Medulla oblongata (tissue), 1 donor: ENCODE data around the gene VSTM2B.

Source experiments
- DNase-seq: peaks from one replicate; pipeline ENCODE4 v3.0.0-alpha.2; 2015; ENCODE audit errors: extremely low spot score

The VSTM2B gene

DNA sequence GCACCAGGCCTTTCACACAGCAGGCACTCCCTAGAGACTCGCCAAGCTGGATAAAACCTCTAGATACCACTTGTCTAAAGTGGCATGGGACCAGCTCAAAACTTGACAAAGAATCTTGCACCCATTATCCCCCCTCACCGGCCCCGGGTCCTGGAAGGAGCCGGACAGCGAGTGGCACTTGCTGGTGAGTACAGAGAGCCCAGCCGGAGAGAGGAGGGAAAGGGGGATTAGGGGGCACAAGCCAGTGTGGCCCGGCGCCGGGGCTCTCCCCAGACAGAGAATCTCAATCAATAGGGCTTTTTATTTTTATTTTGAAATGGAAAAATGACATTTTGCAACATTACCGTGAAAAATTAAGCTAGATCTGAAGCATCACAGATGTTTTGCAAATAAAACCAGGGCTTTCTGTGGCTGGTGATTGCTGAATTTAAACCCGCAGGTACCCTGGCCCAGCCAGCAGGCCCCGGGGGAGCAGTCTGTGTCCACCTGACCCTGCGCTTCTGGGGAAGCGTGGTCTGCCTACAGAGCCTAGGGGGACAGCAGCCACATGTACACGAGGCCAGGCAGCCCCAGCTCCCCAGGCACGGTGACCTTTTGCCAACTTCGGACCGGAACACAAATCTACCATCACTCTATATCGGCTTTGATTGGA, 10.0 kb upstream of the VSTM2B start:
- no peak for DNase-seq

DNA sequence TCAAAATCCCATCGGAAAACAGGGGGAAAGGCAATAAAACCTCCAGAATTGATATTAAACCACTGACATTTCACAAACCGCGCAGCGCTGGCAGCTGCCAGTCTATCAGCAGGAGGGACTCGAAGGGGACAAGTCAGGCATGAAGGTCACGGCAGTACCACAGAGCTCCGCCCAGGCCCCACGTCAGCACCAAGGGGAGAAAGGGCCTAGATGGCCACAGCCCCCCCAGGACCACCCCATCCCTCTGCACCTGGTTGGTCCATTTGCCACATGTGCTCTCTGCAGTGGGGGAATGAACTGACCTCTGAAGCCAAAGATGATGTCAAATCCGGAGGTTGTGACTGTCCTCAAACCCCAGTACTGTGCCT, 9.5 kb upstream of the VSTM2B start:
- no peak for DNase-seq

DNA sequence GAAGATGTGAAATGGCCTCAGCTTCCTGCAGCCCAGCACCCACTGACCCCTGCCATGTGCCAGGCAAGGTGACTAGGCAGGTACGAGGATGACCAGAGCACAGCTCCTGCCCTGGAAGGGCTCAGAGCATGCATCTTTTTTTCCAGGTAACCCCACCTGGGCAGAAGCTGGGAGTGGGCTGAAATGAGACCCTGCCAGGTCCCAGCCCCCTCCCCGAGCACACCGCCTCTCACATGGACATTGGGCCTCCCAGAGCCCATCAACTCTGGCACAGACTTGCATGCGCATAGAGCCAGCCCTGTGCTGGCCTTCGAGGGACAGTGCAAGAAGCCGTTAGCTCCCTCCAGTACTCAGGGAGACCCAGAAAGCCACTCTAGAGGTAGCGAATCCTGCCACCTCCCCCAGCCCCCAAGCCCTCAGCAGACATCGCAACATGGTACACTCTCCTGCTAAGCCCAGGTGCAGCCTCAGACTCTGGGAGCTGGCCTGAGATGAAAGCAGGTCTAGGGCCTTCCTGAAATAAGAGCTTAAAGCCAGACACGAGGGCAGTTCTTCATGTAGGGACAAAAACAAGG, 8.9 kb upstream of the VSTM2B start:
- no peak for DNase-seq

DNA sequence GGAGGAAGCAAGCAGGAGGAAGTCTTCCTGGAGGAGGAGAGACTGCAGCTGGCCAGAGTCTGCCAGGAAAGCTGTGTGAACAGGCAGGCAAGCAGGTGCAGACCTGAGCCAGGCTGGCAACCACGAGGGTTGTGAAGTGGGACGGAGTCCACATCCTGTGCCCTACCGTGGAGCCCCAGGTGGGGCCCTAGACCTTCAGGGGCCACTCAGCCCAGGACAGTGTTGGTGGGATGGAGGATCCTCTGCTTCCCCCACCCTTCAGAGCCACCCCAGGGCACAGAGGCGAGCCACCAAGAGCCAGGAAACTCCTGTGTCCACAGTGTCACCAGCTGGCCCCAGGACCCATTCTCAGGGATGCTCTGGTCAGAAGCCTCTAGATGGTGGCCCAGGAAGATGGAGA, 8.4 kb upstream of the VSTM2B start:
- DNase-seq: no peak

DNA sequence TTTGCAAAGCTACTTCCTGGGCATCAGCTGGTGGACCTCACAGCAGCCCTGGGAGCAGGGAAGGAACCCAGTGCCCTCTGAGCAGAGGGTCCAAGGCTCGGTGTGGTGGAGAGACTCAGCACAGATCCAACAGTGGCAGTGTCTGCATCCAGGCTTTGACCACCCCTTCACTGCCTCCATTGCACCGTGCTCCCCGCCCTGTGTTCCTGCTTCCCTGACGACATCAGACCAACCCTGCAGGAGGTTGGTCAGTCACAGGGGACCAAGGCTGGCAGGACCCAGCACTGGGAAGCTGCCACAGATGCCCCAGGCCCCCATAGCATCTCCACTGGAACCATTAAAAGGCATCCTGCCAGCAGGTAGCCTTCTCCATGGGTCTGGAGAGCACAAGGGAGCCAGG, 7.8 kb upstream of the VSTM2B start:
- no peak for DNase-seq

DNA sequence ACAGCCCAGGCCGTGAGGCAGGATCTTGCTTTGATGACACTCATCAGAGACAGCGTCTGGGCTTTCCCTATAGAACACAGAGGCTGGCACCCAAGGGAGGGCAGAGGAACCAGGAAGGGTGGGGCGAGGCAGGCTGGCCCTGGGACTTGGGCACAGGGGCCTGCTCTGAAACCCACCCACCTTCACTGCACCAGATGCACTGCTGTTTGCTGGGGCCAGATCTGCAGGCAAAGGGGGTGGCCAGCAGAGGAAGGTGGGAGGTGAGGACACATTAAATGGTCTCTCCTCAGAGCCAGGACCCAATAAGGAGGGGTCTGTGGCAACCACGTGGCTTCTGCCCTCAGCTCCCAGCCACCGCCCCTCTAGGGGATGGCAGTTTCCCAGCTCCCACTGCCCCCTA, 6.6 kb upstream of the VSTM2B start:
- no peak for DNase-seq

DNA sequence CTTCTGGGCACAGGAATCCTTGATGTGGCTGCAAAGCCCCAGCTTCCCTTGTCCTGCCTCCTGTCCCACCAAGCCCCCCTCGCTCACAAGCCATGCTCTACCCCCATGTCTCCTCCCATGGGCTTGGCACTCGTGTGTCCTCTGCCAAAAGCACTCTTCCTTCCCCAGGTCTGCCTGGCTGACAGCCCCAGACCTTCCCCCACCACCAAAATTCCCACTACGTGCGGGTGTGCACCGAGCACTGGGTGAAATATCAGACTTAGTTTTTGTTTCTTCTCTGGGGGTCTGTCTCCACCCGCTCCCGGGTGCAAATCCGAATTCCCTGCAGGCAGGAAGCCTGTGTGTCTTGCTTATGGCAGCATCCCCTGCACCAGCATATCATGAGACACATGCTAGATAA, 5.9 kb upstream of the VSTM2B start:
- DNase-seq: no peak

DNA sequence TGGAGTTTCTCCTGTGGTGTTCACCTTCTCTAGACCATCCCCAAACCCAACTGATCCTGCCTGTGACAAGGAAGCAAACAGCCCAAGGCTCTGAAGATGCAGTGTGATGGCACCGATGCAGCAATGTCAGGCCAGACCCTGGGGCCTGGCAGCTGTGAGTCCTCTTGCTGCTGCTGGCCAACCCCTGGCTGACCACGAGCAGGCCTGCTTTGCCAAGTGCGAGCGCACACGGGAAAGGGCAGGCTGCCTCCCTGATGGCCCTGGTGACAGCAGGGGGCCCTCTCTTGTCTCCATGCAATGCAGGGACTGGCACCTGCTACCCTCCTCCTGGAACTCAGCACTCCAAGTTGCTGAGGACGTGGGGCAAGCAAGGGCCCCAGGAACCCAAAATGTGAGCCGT, 5.4 kb upstream of the VSTM2B start:
- DNase-seq: peak; percentile 49

DNA sequence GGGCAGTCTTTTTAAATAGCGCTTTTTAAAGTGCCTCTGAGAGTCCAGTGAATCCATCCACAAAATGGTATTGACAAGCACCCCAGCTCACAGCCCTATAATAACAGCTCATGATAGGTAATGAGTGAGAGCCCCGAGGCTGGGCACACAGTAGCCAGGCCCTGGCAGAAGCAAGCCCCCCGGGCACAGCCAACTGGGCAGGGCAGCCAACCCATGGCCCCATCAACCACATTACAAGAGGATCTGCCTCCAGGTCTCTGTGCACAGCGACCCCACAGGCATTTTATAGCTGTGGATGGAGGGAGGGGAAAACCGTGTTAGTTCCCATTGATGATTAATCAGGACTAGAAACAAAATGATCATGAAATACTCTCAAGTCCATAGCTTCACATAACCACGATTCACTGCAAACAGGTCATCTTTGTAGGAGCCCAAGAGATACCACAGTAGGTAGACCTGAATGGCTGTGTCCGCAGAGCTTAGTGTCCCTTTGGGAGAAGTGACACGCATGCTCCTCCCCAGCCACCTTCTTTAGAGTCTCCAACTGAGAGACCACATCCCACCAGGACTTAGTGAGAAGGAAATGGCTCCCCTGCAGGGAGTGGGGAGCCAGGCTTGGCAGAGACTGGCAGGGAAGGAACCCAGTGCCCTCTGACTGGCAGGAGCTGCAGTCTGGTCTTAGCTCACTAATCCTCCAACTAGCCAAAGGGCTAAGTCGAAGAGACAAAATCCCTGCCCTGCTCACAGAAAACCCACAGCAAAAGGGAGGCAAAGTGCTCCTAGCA, 4.3 kb upstream of the VSTM2B start:
- DNase-seq: no peak

DNA sequence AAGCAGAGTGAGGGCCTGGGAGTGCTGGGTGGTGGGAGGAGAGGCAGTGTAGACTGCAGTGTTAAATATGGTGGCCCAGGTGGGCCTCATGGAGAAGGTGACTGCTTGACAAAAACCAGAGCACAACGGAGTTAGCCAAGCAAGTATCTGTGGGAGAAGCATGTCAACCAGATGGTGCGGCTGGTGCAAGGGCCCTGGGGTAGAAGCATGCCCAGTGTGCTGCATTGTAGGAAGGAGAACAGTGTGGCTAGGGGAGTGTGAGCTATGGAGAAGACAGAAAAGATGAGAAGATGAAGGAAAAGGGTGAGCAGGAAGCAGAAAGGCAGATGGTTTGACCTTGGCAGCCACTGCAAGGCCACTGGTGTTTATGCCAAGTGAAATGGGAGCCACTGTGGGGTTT, 2.2 kb upstream of the VSTM2B start:
- DNase-seq: no peak

DNA sequence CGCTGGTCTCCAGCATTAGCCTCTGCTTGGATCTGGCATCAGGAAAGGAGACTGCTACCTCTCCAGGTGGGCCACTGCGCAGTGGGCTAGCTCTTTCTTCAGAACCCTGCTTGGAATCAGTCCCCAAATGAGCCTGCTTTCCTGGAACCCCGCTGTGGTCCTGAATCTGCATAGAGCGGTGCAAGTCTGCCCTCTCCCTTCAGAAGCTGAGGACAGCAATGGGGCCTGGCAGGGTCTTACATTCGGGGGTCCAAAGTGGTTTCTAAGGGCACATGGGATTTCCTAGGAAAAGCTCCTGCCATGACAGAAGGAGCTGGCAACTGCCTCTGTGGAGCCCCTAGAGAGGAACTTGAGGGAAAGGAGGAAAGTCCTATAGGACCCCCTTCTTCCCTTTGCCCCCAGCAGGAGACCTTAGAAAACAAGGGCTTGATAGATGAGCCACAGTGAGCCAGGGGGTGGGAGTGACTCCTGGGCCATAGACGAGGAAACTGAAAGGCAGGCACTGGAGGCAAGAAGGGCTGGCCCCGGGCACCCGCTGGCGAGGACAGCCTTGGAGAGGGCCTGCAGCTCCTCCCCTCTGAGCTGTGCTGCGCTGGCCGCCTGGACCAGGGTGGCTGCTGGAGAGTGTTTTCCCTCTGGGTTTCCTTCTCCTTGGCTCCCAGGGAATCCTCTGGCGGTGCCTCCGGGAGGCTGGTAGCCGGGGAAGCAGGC, 1.4 kb upstream of the VSTM2B start:
- DNase-seq: peak; percentile 73

DNA sequence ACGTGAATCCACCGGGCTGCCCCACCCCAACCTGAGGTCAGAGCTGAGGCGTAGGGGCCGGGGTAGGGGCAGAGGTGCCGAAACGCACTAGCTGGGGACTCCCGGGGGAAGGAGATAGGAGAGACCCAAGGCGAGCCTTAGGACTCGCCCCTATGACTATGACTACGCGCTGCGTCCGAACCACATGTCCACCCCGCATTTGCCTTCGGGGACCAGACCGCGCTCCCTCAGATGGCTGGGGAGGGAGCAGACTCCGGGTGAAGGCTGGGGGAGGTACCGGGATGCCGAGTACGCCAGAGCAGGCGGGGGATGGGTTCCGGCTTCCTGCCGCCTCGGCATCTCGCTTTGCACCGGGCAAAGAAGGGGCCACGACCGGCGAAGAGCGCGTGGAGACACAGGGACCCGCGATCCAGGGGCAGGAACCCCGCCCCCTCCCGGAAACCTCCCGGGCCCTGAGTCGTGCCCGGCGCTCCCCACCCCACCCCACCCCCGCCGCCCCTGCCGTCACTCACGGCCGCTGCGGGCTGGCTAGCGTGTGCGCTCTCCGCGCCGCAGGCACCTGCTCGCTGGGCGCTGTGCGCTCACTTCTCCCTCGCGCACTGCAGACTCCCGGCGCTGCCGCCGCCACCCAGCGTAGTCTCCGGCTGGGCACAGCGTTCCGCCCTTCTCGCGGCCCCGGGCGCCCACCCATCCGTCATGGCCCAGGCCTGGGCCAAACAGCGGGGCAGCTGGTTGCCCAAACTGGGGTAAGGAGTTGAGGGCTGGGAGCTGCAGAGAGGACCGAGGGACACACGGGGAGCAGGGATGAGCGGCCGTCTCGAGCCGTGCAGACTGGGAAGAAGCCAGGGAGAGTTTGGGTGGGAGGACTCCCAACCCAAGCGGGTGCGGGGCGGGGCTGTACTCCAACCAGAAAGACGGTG, 622 bp upstream of the VSTM2B start:
- DNase-seq: peak; percentile 41

DNA sequence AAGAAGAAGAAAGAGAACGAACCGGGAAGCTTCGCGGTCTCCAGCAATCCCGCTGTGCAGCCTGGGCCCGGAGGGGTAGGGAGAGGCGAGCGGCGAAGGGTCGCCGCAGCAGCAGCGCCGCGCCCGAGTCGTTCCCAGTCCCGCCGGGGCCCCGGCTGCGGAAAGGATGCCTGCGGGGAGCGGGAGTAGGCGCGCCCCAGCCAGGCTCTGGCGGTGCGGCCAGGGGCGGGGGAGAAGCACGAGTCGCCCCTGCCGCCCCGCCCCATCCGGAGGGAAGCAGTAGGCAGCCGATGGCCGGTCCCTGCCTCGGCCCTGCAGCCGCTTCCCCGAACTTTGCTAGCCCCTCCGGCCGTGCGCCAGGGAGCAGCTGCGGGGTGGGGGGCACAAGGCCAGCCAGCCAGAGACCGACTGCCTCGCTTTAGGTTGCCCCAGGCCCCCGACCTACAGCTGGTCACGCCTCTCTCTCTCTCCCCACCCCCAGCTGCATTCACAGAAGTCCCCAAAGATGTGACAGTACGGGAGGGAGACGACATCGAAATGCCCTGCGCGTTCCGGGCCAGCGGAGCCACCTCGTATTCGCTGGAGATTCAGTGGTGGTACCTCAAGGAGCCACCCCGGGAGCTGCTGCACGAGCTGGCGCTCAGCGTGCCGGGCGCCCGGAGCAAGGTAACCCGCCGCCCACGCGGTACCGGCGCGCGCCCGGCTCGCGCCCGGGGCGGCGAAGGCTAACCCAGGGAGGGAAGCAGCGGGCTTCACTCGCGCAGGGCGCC, 1.1 kb downstream of the VSTM2B start:
- peak; percentile 40 for DNase-seq

DNA sequence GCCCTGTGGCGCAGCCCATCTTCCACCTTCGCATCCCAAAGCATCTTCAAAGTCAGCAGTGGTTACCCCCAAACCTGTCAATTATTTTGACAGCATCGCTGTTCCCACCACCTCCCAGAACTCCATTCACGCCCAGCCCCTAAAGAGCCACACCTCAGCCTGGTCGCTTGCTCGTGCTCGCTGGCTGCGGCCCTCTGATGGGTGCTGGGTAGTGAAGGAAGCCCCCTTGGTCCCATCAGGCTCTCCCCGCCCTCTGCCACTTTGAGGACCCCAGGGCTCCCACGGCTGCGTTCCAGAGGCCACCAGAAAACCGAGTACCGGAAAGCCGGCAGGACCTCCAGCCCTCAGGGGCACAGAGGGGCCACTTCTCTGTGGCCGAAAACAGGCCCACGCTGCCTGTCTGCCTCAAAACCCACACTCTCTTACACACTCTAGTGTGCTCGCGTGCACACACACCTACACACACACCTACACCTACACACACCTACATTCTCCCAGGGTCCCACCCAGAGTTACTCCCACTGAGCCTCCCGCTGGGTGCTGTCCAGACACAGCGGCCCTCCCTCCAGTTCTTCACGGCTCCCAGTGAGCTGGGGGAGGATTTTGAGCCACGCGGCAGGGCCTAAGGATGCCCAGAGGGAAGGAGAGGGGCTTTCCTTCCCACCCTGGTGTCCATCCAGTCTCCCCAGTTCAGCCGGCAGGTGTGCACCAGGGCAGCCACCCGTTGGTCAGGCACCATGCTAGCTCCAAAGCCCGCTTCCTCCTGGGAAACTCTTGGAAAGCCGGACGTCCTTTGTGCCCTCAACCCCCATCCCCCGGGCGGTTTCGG, 1.9 kb downstream of the VSTM2B start:
- no peak for DNase-seq

DNA sequence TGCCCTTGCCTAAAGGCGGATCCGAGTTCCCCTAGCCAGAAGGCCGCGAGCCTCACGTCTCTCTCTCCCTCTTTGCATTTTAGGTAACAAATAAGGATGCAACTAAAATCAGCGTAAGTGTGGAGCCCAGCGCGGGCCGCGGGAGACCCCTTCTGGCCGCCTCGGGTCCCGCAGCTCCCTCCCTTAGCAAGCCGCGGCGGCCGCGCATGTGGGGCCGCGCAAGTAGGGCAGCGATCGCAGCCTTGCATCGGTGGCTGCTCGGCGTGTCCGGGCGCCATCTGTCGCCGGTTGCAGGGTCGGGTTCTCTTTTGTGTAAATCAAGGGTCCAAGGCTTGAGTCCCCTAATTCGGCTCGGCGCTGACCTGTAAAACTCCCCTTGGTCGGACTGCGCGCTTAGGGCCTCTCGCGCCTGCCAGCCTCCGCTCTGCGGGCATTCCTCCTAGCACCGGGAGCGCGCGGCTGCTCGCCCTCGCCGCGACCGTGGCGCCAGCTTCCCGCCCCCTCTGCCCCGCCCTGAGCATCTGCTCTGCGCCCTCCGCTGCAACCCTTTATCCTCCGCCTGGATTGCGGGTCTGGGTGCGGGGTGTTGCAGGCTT, 2.7 kb downstream of the VSTM2B start:
- peak; percentile 79 for DNase-seq

DNA sequence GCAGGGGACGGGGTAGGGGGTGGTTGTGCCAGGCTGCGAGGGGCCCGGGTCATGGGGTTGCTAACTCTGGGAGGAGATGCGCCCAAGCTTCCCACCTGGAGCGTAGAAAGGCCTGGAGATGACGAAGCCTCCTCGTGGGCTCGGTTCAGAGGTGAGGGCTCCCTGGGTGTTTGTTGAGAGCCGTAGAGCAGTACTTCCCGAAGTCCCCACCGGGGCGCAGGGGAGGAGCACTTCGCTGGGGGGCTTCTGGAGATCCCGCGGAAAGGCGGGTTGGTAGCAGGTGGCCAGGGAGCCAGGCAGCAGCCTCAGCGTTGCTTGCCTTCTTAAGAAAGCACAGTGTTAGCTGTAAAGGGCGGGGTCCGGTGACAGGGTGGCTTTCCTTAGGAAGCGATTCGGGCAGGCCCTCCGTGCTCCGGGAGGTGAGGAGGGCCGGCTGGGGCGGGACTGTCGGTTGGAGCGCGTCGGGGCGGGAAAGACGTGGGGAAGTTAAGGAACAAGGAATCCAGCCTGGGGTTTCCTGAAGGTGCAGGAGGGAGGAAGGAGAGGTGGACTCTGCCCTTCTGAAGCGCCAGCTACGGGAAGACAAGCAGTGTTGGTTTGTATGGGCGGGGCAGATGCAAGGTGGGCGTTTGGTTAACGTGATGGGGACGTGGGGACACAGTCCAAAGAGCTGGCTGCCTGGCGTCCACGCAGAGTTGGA, 3.3 kb downstream of the VSTM2B start:
- no peak for DNase-seq

DNA sequence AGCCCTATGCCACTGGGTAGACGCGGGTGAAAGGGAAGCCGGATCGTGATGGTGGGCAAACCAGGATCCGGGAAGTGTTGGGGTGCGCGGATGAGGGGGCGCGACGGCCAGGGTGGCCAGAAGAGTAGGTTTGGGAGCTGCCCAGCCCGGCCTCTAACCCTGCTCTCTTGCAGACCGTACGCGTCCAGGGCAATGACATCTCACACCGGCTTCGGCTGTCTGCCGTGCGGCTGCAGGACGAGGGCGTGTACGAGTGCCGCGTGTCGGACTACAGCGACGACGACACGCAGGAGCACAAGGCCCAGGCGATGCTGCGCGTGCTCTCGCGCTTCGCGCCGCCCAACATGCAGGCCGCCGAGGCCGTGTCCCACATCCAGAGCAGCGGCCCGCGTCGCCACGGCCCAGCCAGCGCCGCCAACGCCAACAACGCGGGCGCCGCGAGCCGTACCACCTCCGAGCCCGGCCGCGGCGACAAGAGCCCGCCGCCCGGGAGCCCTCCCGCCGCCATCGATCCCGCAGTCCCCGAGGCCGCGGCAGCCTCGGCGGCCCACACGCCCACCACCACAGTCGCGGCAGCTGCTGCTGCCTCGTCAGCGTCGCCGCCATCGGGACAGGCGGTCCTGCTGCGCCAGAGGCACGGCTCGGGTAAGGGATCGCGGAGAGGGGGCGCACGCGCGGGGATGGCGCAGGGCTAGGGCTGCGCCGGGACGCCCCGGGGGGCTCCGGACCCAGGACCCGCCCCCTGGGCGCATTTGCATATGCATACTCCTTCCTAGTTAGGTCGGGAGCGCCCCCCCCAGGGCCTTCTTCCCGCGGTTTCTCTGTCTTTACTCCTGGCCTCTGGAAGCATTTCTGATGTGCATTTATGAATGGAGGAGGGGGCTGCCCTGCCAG, 4.1 kb downstream of the VSTM2B start:
- no peak for DNase-seq
